Dendritic cell treated with granulocyte-macrophage colony-stimulating factor and Interleukin-4, amounts not matched to agents 40 ng/mL and 50 ng/mL, for 4 days (primary cell): Measurements from ENCODE around the gene C4B.

ENCODE experiments used
- H3K27ac Mint-ChIP-seq: one replicate; pipeline ENCODE4 v1.8.0; 2022; ENCODE audit warnings: mild to moderate bottlenecking, mixed read lengths
- H3K27me3 Mint-ChIP-seq: one replicate; pipeline ENCODE4 v1.8.0; 2022; ENCODE audit warnings: mild to moderate bottlenecking, mixed read lengths
- H3K36me3 Mint-ChIP-seq: one replicate; pipeline ENCODE4 v1.8.0; 2022; ENCODE audit warnings: low read depth, mixed read lengths
- H3K4me1 Mint-ChIP-seq: one replicate; pipeline ENCODE4 v1.8.0; 2022; ENCODE audit warnings: low read depth, mixed read lengths
- H3K4me3 Mint-ChIP-seq: one replicate; pipeline ENCODE4 v1.8.0; 2022; ENCODE audit warnings: mild to moderate bottlenecking, moderate library complexity, mixed read lengths
- H3K9me3 Mint-ChIP-seq: one replicate; pipeline ENCODE4 v1.8.0; 2022; ENCODE audit warnings: mixed read lengths
- intact Hi-C: fragments of 100-400 bp; cut with micrococcal nuclease; formaldehyde crosslinking; loops from one replicate; pipeline ENCODE4 v1.15.0; 2022

The C4B gene

GRCh38 chr6:32082935-32083334 is 68.3 kb downstream of the C4B start:
- Mint-ChIP-seq H3K9me3 (no peaks in the 10 kb centered on the region), H3K36me3 (no peaks in the 10 kb centered on the region), H3K4me1 (peaks cover 14% of the 10 kb centered on the region), H3K27me3 (peaks cover 74% of the 10 kb centered on the region), H3K27ac (no peak overlapping the region), H3K4me3 (no peak overlapping the region)
- intact Hi-C loops: no loop called here

- H3K9me3 Mint-ChIP-seq: no peaks in the 10 kb centered on the region
- intact Hi-C loops: no loop called here
Measured at GRCh38 chr6:32083812-32084768, 69.5 kb downstream of the C4B start.

GRCh38 chr6:32084780-32085179 is 70.2 kb downstream of the C4B start:
- intact Hi-C loops: no loop called here
- no peaks in the 10 kb centered on the region for H3K9me3 Mint-ChIP-seq
- peaks cover 14% of the 10 kb centered on the region for H3K4me1 Mint-ChIP-seq
- no peak overlapping the region for H3K4me3 Mint-ChIP-seq
- no peak overlapping the region for H3K27ac Mint-ChIP-seq
- peaks cover 91% of the 10 kb centered on the region for H3K27me3 Mint-ChIP-seq
- H3K36me3 Mint-ChIP-seq: no peaks in the 10 kb centered on the region

More at GRCh38 chr6:32083812-32084768, 69.5 kb downstream of the C4B start:
- peaks cover 84% of the 10 kb centered on the region for H3K27me3 Mint-ChIP-seq
- no peak overlapping the region for H3K4me3 Mint-ChIP-seq
- peaks cover 14% of the 10 kb centered on the region for H3K4me1 Mint-ChIP-seq
- no peak overlapping the region for H3K27ac Mint-ChIP-seq
- H3K36me3 Mint-ChIP-seq: no peaks in the 10 kb centered on the region
